BJ (cell line): ENCODE measurements around the gene CCDC43. TPM values are rescaled to one million over a fixed set of nuclear protein-coding genes. Genes with fewer than 3 reads are reported as not detected.
A peak's percentile ranks its signal among the peaks of the same experiment; 100 is the strongest.
"Not testable (repeated sequence)": the region's sequence is repeated elsewhere in the genome, so short reads cannot be mapped to it uniquely, and the experiment has no call there.

ENCODE experiments used
- CTCF ChIA-PET: fragments of 350-600 bp; formaldehyde crosslinking; extraction: SDS; loops from one replicate; lab custom pipeline; 2021; ENCODE audit warnings: antibody characterized with exemption, inconsistent platforms; lab: Yijun Ruan, JAX
- POLR2A ChIA-PET: fragments of 300-600 bp; sonication (Branson Sonifier 250); formaldehyde crosslinking; extraction: SDS; loops from one replicate; lab custom pipeline; 2021; ENCODE audit warnings: antibody characterized with exemption; lab: Charles Lee
- DNase-seq: peaks from one replicate; pipeline ENCODE4 v3.0.0-alpha.2; 2011; ENCODE audit warnings: low read depth
- H3K27me3 ChIP-seq: 2 replicates; pipeline ENCODE4 v1.6.0; 2011; ENCODE audit warnings: low read length; ENCODE audit not compliant: control insufficient read depth, insufficient read depth
- H3K36me3 ChIP-seq: 2 replicates; pipeline ENCODE4 v1.5.1; 2011; ENCODE audit warnings: low read length; ENCODE audit not compliant: control insufficient read depth, insufficient read depth
- H3K4me3 ChIP-seq: 2 replicates; pipeline ENCODE4 v1.5.1; 2011; ENCODE audit warnings: low read depth, mild to moderate bottlenecking, control low read depth, low read length
- CTCF ChIP-seq: IDR thresholded peaks from 2 replicates; pipeline ENCODE4 v1.5.1; 2011; ENCODE audit warnings: low read depth, mild to moderate bottlenecking, control low read depth, inconsistent platforms, low read length, moderate library complexity; ENCODE audit not compliant: insufficient read depth
- polyA plus RNA-seq: library from polyadenylated mRNA; depleted of rRNA; stranded (reverse); fragments of >200 nt; gene quantifications from 2 replicates; pipeline ENCODE4 v1.2.3, GENCODE V29; 2011

The CCDC43 gene
- polyA plus RNA-seq, 1 experiment = 4.7 TPM

GRCh38 chr17:44733753-44734152 is 44.2 kb upstream of the CCDC43 start:
- POLR2A ChIA-PET = no interaction called here

GRCh38 chr17:44726121-44726520 is 36.5 kb upstream of the CCDC43 start:
- H3K36me3 ChIP-seq, DNase-seq, POLR2A ChIA-PET, H3K4me3 ChIP-seq, H3K27me3 ChIP-seq: not testable (repeated sequence)
- CTCF ChIA-PET = interaction anchor here (0.6 to 1.1 kb wide), 2 partner anchors 49 to 1121 kb away, joined by 3 to 4 read pairs; no protein-coding TSS in a partner anchor

More at GRCh38 chr17:44733753-44734152, 44.2 kb upstream of the CCDC43 start:
- Histone ChIP-seq H3K36me3 (peaks cover 2% of the 10 kb centered on the region; the same call in 1 of the 2 replicates), H3K27me3 (no peaks in the 10 kb centered on the region), H3K4me3 (no peak overlapping the region)
- DNase-seq = no peak
- TF ChIP-seq CTCF = peak; percentile 42
- CTCF ChIA-PET = interaction anchor here (0.6 to 0.9 kb wide), 2 partner anchors 10 to 45 kb away, joined by 3 to 5 read pairs; no protein-coding TSS in a partner anchor

- Histone ChIP-seq H3K27me3 (no peaks in the 10 kb centered on the region), H3K4me3 (no peak overlapping the region), H3K36me3 (no peaks in the 10 kb centered on the region; the same call in 1 of the 2 replicates)
- no peak for TF ChIP-seq CTCF
- ChIA-PET CTCF (no interaction called here), POLR2A (no interaction called here)
- DNase-seq = no peak
Observed at GRCh38 chr17:44722254-44722653, 32.7 kb upstream of the CCDC43 start.

- ChIA-PET POLR2A (no interaction called here), CTCF (no interaction called here)
- no peak for TF ChIP-seq CTCF
- no peak for DNase-seq
- H3K36me3 ChIP-seq = no peaks in the 10 kb centered on the region; the same call in 1 of the 2 replicates
- no peak overlapping the region for H3K4me3 ChIP-seq
- no peaks in the 10 kb centered on the region for H3K27me3 ChIP-seq
Observed at GRCh38 chr17:44719444-44719843, 29.9 kb upstream of the CCDC43 start.

GRCh38 chr17:44708401-44709263 is 19.1 kb upstream of the CCDC43 start, which contains the start of gene DBF4B:
Gene DBF4B, plus strand, starts transcription at chr17:44708665. Its CDS starts 156 bp downstream, at chr17:44708821.
- Histone ChIP-seq H3K27me3 (no peaks in the 10 kb centered on the region), H3K36me3 (no peaks in the 10 kb centered on the region), H3K4me3 (peak within 1 kb of the TSS; percentile 72)
- TF ChIP-seq CTCF = no peak
- CTCF ChIA-PET = interaction anchor here (0.8 to 0.9 kb wide), 2 partner anchors 18 to 36 kb away, joined by 3 to 4 read pairs; no protein-coding TSS in a partner anchor
- POLR2A ChIA-PET = no interaction called here
- DNase-seq = peak; percentile 59
